Activated T-cell treated with anti-CD3 and anti-CD28 coated beads, Interleukin-2, amount 50 U/mL, for 48 hours (primary cell): ENCODE data around the gene CUX1.
"Not testable (repeated sequence)": the region's sequence is repeated elsewhere in the genome, so short reads cannot be mapped to it uniquely, and the experiment has no call there.

Source experiments
- DNase-seq, 2 experiments: peaks; one replicate each; pipeline ENCODE4 v3.0.0-alpha.2; 2020

The CUX1 gene

GRCh38 chr7:101870361-101871062, 53.1 kb downstream of the CUX1 start:
- DNase-seq, result no peak

- DNase-seq, result no peak
Observed at GRCh38 chr7:101871351-101871750, 53.9 kb downstream of the CUX1 start.

GRCh38 chr7:101874028-101874427, 56.6 kb downstream of the CUX1 start:
- DNase-seq, result no peak

- no peak for DNase-seq
Observed at GRCh38 chr7:101875283-101875846, 57.9 kb downstream of the CUX1 start.

- no peak for DNase-seq
Observed at GRCh38 chr7:101877882-101878591, 60.6 kb downstream of the CUX1 start.

GRCh38 chr7:101878938-101879337, 61.5 kb downstream of the CUX1 start:
- no peak for DNase-seq

- no peak for DNase-seq
Observed at GRCh38 chr7:101879565-101879964, 62.1 kb downstream of the CUX1 start.

- DNase-seq, result no peak
Observed at GRCh38 chr7:101880282-101881054, 63.0 kb downstream of the CUX1 start.

- no peak for DNase-seq
Observed at GRCh38 chr7:101882005-101882421, 64.6 kb downstream of the CUX1 start.

GRCh38 chr7:101882595-101883564, 65.5 kb downstream of the CUX1 start:
- no peak for DNase-seq

GRCh38 chr7:101884671-101885596, 67.5 kb downstream of the CUX1 start:
- DNase-seq, result no peak

- DNase-seq, result no peak
Observed at GRCh38 chr7:101885597-101885955, 68.2 kb downstream of the CUX1 start.

GRCh38 chr7:101887352-101887751, 69.9 kb downstream of the CUX1 start:
- not testable (repeated sequence) for DNase-seq

- DNase-seq, result not testable (repeated sequence)
Observed at GRCh38 chr7:101888564-101888963, 71.1 kb downstream of the CUX1 start.

GRCh38 chr7:101890749-101891523, 73.5 kb downstream of the CUX1 start:
- DNase-seq, result no peak

- DNase-seq, result no peak
Observed at GRCh38 chr7:101891936-101892640, 74.7 kb downstream of the CUX1 start.

- no peak for DNase-seq
Observed at GRCh38 chr7:101893341-101894082, 76.1 kb downstream of the CUX1 start.

GRCh38 chr7:101896316-101896715, 78.9 kb downstream of the CUX1 start:
- no peak for DNase-seq

GRCh38 chr7:101896941-101897340, 79.5 kb downstream of the CUX1 start:
- no peak for DNase-seq
